WTC11 (cell line): Measurements from ENCODE around the gene OPTC. TPM values are rescaled to one million over a fixed set of nuclear protein-coding genes. Genes with fewer than 3 reads are reported as not detected.
A peak's percentile ranks its signal among the peaks of the same experiment; 100 is the strongest.
"Not testable (repeated sequence)": the region's sequence is repeated elsewhere in the genome, so short reads cannot be mapped to it uniquely, and the experiment has no call there.

Source experiments
- ATAC-seq: fragments of 200-7000 bp; cut with Tn5 transposase; 2 replicates; pipeline ENCODE4 v1.10.0; 2021; ENCODE audit warnings: mild to moderate bottlenecking, moderate library complexity
- CTCF ChIA-PET: fragments of 300-600 bp; sonication (Branson Sonifier 250); formaldehyde crosslinking; loops from one replicate; lab custom pipeline; 2021; ENCODE audit warnings: antibody characterized with exemption; lab: Charles Lee
- POLR2A ChIA-PET: fragments of 350-600 bp; sonication (Branson Sonifier 250); formaldehyde crosslinking; loops from one replicate; lab custom pipeline; 2021; ENCODE audit warnings: antibody characterized with exemption; lab: Charles Lee
- DNase-seq: peaks from one replicate; pipeline ENCODE4 v3.0.0; 2021; ENCODE audit warnings: low spot score
- H3K27ac Mint-ChIP-seq: 2 replicates; pipeline ENCODE4 v1.8.0; 2021; ENCODE audit warnings: mixed read lengths
- H3K27me3 Mint-ChIP-seq: 2 replicates; pipeline ENCODE4 v1.8.0; 2021; ENCODE audit warnings: low read depth, mild to moderate bottlenecking, moderate library complexity, mixed read lengths
- H3K36me3 Mint-ChIP-seq: 2 replicates; pipeline ENCODE4 v1.8.0; 2021; ENCODE audit warnings: mixed read lengths
- H3K4me1 Mint-ChIP-seq: 2 replicates; pipeline ENCODE4 v1.8.0; 2022; ENCODE audit warnings: mixed read lengths
- H3K4me3 Mint-ChIP-seq: 2 replicates; pipeline ENCODE4 v1.8.0; 2021; ENCODE audit warnings: mild to moderate bottlenecking, moderate library complexity, mixed read lengths
- H3K9me3 Mint-ChIP-seq: 2 replicates; pipeline ENCODE4 v1.8.0; 2021; ENCODE audit warnings: mixed read lengths
- ATF1 ChIP-seq: sonication (generic); formaldehyde crosslinking; IDR thresholded peaks from 2 replicates; pipeline ENCODE4 v1.8.1; 2023; ENCODE audit warnings: mild to moderate bottlenecking, moderate library complexity, missing genetic modification reagents
- ATF2 ChIP-seq: sonication (generic); formaldehyde crosslinking; IDR thresholded peaks from 2 replicates; pipeline ENCODE4 v1.8.1; 2022; ENCODE audit warnings: low read depth, missing genetic modification reagents, borderline replicate concordance
- ATF6 ChIP-seq: sonication (generic); formaldehyde crosslinking; IDR thresholded peaks from 2 replicates; pipeline ENCODE4 v1.8.1; 2023; ENCODE audit warnings: mild to moderate bottlenecking, missing genetic modification reagents
- CBFB ChIP-seq: sonication (generic); formaldehyde crosslinking; IDR thresholded peaks from 2 replicates; pipeline ENCODE4 v1.8.1; 2022; ENCODE audit warnings: mild to moderate bottlenecking, low read depth, missing genetic modification reagents
- CTCF ChIP-seq: fragments of 200-600 bp; IDR thresholded peaks from 2 replicates; pipeline ENCODE4 v1.8.0; 2022; ENCODE audit warnings: antibody characterized with exemption
- EMX1 ChIP-seq: fragments of 250-450 bp; sonication (Bioruptor Pico); IDR thresholded peaks from 2 replicates; pipeline ENCODE4 v1.8.0; 2021; ENCODE audit warnings: mild to moderate bottlenecking
- GABPB1 ChIP-seq: sonication (generic); formaldehyde crosslinking; IDR thresholded peaks from 2 replicates; pipeline ENCODE4 v1.8.1; 2023; ENCODE audit warnings: mild to moderate bottlenecking, missing genetic modification reagents
- JAZF1 ChIP-seq: fragments of 250-450 bp; sonication (Bioruptor Pico); IDR thresholded peaks from 2 replicates; pipeline ENCODE4 v1.9.0; 2021; ENCODE audit warnings: moderate library complexity, mild to moderate bottlenecking, inconsistent platforms
- NR2C2 ChIP-seq: sonication (generic); formaldehyde crosslinking; IDR thresholded peaks from 2 replicates; pipeline ENCODE4 v1.8.0; 2022; ENCODE audit warnings: mild to moderate bottlenecking, missing genetic modification reagents
- PRDM15 ChIP-seq: sonication (generic); formaldehyde crosslinking; IDR thresholded peaks from 2 replicates; pipeline ENCODE4 v1.8.0; 2022; ENCODE audit warnings: missing genetic modification reagents
- SP1 ChIP-seq: sonication (generic); formaldehyde crosslinking; conservative IDR thresholded peaks from 2 replicates; pipeline ENCODE4 v1.8.1; 2022; ENCODE audit warnings: missing genetic modification reagents
- ZNF121 ChIP-seq: sonication (generic); formaldehyde crosslinking; IDR thresholded peaks from 2 replicates; pipeline ENCODE4 v1.8.0; 2023; ENCODE audit warnings: missing genetic modification reagents
- total RNA-seq: library from RNA; stranded (reverse); gene quantifications from 3 replicates; pipeline ENCODE4 v1.2.3, GENCODE V29; 2021
- TF ChIP-seq, protein P1 (sequence below): sonication (generic); formaldehyde crosslinking; IDR thresholded peaks from 2 replicates; pipeline ENCODE4 v1.8.0; 2023; ENCODE audit warnings: missing genetic modification reagents
- TF ChIP-seq, protein P2 (sequence below): sonication (generic); formaldehyde crosslinking; IDR thresholded peaks from 2 replicates; pipeline ENCODE4 v1.8.0; 2022; ENCODE audit warnings: mild to moderate bottlenecking, missing genetic modification reagents
- TF ChIP-seq, protein P3 (sequence below): sonication (generic); formaldehyde crosslinking; conservative IDR thresholded peaks from 2 replicates; pipeline ENCODE4 v1.8.1; 2022; ENCODE audit warnings: mild to moderate bottlenecking, missing genetic modification reagents
- TF ChIP-seq, protein P4 (sequence below): fragments of 250-450 bp; sonication (Bioruptor Pico); conservative IDR thresholded peaks from 2 replicates; pipeline ENCODE4 v1.9.0; 2021; ENCODE audit warnings: mild to moderate bottlenecking
- TF ChIP-seq, protein P5 (sequence below): fragments of 250-450 bp; sonication (Bioruptor Pico); IDR thresholded peaks from 2 replicates; pipeline ENCODE4 v1.9.0; 2021; ENCODE audit warnings: mild to moderate bottlenecking, borderline replicate concordance

Gene OPTC
- total RNA-seq, 1 experiment from 2014 or later, result 0.55 TPM

DNA sequence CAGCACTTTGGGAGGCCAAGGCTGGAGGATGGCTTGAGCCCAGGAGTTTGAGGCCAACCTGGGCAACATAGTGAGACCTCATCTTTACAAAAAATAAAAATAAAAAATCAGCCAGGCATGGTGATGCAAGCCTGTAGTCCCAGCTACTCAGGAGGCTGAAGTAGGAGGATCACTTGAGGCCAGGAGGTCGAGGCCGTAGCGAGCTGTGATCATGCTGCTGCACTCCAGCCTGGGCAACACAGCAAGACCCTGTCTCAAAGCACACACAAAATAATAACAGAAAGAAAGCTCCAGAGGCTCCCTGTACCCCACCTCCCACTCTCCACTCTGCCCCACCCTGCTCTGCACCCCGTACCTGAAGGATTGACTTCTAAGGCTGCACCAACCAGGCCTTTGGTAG, 24.2 kb downstream of the OPTC start:
- H3K27ac Mint-ChIP-seq, H3K36me3 Mint-ChIP-seq, POLR2A ChIA-PET, H3K9me3 Mint-ChIP-seq, DNase-seq: not testable (repeated sequence)
- peaks cover 98% of the 10 kb centered on the region for H3K27me3 Mint-ChIP-seq
- CTCF ChIA-PET, result interaction anchor here (1.6 to 3.1 kb wide), 6 partner anchors 10 to 251 kb away, joined by 4 to 22 read pairs (median 6); partner anchors contain the start of gene ATP2B4
- peak; percentile 95 for TF ChIP-seq ZNF121
- TF ChIP-seq, all 79 proteins: peak for 1; not testable (repeated sequence) for 78
- ATAC-seq, result not testable (repeated sequence)
- H3K4me1 Mint-ChIP-seq, result peaks cover 79% of the 10 kb centered on the region
- 0 out of 2 replicates have a peak overlapping the region, but pooled peaks have one; percentile 49 for H3K4me3 Mint-ChIP-seq

DNA sequence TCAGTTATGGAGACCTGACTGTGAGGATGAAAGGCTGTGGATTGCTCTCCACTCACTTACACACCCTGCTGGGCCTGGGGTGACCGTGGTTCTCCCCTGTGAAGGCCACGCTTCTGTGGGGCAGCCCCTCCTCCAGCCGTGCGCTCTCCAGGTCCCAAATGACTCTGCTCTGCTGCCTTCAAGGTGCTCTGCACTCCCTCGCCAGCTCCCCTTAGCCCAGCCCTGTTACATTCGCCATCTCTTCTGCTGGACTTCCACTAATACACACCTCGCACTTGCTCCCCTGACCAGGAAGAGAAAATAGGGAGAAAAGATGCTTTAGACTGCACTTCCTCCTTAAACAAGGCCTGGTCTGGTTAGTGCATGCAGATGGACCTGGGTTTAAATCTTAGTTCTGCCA, 24.6 kb downstream of the OPTC start:
- peaks cover 96% of the 10 kb centered on the region for H3K27me3 Mint-ChIP-seq
- no peak for TF ChIP-seq EMX1 (CRISPR knock-in tag)
- TF ChIP-seq NR2C2 (CRISPR knock-in tag), result no peak
- no peak for TF ChIP-seq CTCF
- TF ChIP-seq, protein P1, sequence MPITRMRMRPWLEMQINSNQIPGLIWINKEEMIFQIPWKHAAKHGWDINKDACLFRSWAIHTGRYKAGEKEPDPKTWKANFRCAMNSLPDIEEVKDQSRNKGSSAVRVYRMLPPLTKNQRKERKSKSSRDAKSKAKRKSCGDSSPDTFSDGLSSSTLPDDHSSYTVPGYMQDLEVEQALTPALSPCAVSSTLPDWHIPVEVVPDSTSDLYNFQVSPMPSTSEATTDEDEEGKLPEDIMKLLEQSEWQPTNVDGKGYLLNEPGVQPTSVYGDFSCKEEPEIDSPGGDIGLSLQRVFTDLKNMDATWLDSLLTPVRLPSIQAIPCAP (CRISPR knock-in tag), result no peak
- TF ChIP-seq, protein P2, sequence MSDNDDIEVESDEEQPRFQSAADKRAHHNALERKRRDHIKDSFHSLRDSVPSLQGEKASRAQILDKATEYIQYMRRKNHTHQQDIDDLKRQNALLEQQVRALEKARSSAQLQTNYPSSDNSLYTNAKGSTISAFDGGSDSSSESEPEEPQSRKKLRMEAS (CRISPR knock-in tag), result no peak
- TF ChIP-seq, protein P3, sequence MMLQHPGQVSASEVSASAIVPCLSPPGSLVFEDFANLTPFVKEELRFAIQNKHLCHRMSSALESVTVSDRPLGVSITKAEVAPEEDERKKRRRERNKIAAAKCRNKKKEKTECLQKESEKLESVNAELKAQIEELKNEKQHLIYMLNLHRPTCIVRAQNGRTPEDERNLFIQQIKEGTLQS (CRISPR knock-in tag), result no peak
- TF ChIP-seq SP1 (CRISPR knock-in tag), result no peak
- TF ChIP-seq PRDM15 (CRISPR knock-in tag), result no peak
- TF ChIP-seq ATF1 (CRISPR knock-in tag), result no peak
- no peak for TF ChIP-seq ATF2 (CRISPR knock-in tag)
- TF ChIP-seq ATF6 (CRISPR knock-in tag), result no peak
- TF ChIP-seq, protein P4, sequence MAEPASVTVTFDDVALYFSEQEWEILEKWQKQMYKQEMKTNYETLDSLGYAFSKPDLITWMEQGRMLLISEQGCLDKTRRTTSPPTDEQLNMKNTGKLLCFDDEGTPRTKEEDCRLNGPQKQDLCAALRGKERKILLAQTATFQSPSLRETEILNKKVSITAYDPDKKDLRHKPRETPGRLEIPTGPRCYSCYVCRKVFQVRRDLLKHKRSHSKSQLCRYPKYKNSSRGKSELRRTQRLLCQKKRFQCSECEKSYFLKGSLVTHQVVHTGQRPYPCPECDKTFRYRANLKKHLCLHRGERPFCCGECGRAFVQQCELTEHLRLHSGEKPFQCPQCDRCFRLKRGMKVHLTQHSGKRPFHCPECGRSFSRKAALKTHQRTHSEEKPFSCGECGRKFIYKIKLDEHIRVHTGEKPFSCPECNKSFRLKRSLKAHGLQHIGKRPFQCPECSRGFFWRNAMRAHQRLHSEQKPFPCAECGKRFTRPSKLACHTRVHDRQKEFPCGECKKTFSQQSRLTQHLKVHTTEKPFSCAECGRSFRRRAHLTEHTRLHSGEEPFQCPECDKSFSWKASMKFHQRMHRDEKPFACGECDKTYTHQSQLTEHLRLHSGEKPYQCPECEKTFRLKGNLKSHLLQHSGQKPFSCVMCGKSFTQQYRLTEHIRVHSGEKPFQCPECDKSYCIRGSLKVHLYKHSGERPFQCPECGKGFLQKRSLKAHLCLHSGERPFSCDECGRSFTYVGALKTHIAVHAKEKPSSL, result no peak
- TF ChIP-seq JAZF1, result no peak
- TF ChIP-seq CBFB (CRISPR knock-in tag), result no peak
- TF ChIP-seq, protein P5, sequence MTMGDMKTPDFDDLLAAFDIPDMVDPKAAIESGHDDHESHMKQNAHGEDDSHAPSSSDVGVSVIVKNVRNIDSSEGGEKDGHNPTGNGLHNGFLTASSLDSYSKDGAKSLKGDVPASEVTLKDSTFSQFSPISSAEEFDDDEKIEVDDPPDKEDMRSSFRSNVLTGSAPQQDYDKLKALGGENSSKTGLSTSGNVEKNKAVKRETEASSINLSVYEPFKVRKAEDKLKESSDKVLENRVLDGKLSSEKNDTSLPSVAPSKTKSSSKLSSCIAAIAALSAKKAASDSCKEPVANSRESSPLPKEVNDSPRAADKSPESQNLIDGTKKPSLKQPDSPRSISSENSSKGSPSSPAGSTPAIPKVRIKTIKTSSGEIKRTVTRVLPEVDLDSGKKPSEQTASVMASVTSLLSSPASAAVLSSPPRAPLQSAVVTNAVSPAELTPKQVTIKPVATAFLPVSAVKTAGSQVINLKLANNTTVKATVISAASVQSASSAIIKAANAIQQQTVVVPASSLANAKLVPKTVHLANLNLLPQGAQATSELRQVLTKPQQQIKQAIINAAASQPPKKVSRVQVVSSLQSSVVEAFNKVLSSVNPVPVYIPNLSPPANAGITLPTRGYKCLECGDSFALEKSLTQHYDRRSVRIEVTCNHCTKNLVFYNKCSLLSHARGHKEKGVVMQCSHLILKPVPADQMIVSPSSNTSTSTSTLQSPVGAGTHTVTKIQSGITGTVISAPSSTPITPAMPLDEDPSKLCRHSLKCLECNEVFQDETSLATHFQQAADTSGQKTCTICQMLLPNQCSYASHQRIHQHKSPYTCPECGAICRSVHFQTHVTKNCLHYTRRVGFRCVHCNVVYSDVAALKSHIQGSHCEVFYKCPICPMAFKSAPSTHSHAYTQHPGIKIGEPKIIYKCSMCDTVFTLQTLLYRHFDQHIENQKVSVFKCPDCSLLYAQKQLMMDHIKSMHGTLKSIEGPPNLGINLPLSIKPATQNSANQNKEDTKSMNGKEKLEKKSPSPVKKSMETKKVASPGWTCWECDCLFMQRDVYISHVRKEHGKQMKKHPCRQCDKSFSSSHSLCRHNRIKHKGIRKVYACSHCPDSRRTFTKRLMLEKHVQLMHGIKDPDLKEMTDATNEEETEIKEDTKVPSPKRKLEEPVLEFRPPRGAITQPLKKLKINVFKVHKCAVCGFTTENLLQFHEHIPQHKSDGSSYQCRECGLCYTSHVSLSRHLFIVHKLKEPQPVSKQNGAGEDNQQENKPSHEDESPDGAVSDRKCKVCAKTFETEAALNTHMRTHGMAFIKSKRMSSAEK (CRISPR knock-in tag), result no peak
- no peak for TF ChIP-seq GABPB1 (CRISPR knock-in tag)
- H3K4me1 Mint-ChIP-seq, result peaks cover 76% of the 10 kb centered on the region
- H3K36me3 Mint-ChIP-seq, result no peaks in the 10 kb centered on the region
- no peak for DNase-seq
- no peak overlapping the region for H3K27ac Mint-ChIP-seq
- H3K4me3 Mint-ChIP-seq, result peak overlapping the region; percentile 49
- no peak for ATAC-seq
- CTCF ChIA-PET, result interaction anchor here (0.8 to 3.1 kb wide), 15 partner anchors 9 to 251 kb away, joined by 3 to 22 read pairs (median 6); partner anchors contain the start of gene ATP2B4
- H3K9me3 Mint-ChIP-seq, result no peaks in the 10 kb centered on the region
- POLR2A ChIA-PET, result no interaction called here
